Measurements from ENCODE around the gene CENPT.
"Not testable (repeated sequence)": the region's sequence is repeated elsewhere in the genome, so short reads cannot be mapped to it uniquely, and the experiment has no call there.

Gene CENPT

GRCh38 chr16:67874372-67874771, 26.9 kb upstream of the CENPT start:
- DNase-seq: no peak

GRCh38 chr16:67873435-67874370, 26.2 kb upstream of the CENPT start:
- no peak for DNase-seq

- DNase-seq: peak; percentile 81
Measured at GRCh38 chr16:67872631-67873434, 25.3 kb upstream of the CENPT start, which contains the start of gene EDC4. TSS of gene EDC4 (plus strand) at chr16:67873052. CDS start at chr16:67873262, 210 bp downstream.

- DNase-seq: no peak
Measured at GRCh38 chr16:67872131-67872630, 24.7 kb upstream of the CENPT start.

- no peak for DNase-seq
Measured at GRCh38 chr16:67871256-67871655, 23.8 kb upstream of the CENPT start.

GRCh38 chr16:67869653-67870052, 22.2 kb upstream of the CENPT start:
- DNase-seq: no peak

- no peak for DNase-seq
Measured at GRCh38 chr16:67868290-67868689, 20.8 kb upstream of the CENPT start.

- DNase-seq: no peak
Measured at GRCh38 chr16:67865318-67865717, 17.8 kb upstream of the CENPT start.

GRCh38 chr16:67864594-67864993, 17.1 kb upstream of the CENPT start:
- DNase-seq: no peak

GRCh38 chr16:67864044-67864443, 16.6 kb upstream of the CENPT start:
- DNase-seq: not testable (repeated sequence)

GRCh38 chr16:67862623-67863583, 15.4 kb upstream of the CENPT start:
- no peak for DNase-seq

GRCh38 chr16:67861877-67862276, 14.4 kb upstream of the CENPT start:
- DNase-seq: no peak

GRCh38 chr16:67860589-67861398, 13.3 kb upstream of the CENPT start:
- DNase-seq: no peak

- DNase-seq: no peak
Measured at GRCh38 chr16:67858500-67858899, 11.0 kb upstream of the CENPT start.

- DNase-seq: peak; percentile 43
Measured at GRCh38 chr16:67857547-67858233, 10.2 kb upstream of the CENPT start.

GRCh38 chr16:67856927-67857546, 9.5 kb upstream of the CENPT start:
- no peak for DNase-seq

- no peak for DNase-seq
Measured at GRCh38 chr16:67855789-67856188, 8.3 kb upstream of the CENPT start.

GRCh38 chr16:67853670-67854069, 6.2 kb upstream of the CENPT start:
- no peak for DNase-seq

GRCh38 chr16:67848118-67848517, 625 bp upstream of the CENPT start:
- no peak for DNase-seq

Measured in central memory CD4-positive, alpha-beta T cell (primary cell).